Stimulated activated CD8-positive, alpha-beta memory T cell treated with anti-CD3 and anti-CD28 coated beads, Interleukin-15, amount 100 ng/mL, for 1 hour (primary cell): Measurements from ENCODE around the gene ZMYM4.
"Not testable (repeated sequence)": the region's sequence is repeated elsewhere in the genome, so short reads cannot be mapped to it uniquely, and the experiment has no call there.

ENCODE experiments used
- DNase-seq: peaks from one replicate; pipeline ENCODE4 v3.0.0-alpha.2; 2020; ENCODE audit warnings: low read depth

Gene ZMYM4

DNA sequence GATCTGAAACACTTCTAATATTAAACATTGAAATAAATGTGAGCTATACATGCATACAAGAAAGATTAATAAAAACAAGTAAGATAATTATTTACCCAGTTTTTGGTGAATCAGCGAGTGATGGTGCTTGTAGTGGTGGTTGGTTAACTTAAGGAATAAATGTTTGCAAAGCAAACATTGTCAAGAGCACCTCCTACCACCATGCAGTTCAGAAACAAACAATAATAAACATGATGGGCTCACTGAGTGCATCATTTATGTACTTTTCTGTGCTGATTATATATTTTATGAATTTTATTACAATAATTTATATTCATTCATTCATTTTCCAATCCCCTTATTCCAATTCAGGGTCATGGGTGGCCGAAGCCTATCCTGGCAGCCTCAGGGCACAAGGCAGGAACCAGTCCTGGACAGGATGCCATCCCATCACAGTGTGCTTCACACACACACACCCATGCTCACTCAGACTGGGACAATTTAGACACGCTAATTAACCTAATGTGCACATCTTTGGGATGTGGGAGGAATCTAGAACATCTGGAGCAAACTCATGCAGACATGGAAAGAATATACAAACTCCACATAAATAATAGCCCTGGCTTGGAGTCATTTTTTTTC, 57.8 kb downstream of the ZMYM4 start:
- DNase-seq = no peak

DNA sequence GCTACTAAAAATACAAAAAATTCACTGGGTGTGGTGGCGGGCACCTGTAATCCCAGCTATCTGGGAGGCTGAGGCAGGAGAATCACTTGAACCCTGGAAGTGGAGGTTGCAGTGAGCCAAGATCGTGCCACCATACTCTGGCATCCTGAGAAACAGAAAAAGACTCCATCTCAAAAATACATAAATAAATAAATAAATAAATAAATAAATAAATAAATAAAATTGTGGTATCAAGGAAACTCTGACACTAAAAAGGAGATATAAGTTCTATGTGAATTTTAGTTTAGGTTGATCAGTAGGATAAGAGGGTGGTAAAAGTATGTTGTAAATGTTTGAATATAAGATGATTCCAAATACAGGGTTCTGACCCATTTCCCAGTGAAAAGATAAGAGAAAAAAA, 63.1 kb downstream of the ZMYM4 start:
- not testable (repeated sequence) for DNase-seq

DNA sequence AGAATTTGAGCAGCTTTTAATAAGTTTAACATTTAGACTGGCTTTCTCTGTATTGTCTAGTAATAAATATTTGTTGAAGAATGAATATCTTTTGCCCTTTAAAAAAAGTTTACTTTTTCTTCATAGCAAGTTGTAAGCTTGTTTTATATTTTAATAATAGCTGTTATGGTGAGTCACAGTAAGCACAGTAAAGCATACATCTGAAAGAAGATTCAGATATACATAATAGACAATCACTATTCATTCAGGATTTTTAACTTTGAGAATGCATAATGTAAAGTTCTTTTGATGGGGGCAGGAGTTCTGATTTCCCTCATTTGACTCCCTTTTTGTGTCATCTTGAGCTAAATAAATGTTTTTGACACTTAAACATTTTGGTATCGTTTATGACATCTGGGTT, 66.0 kb downstream of the ZMYM4 start:
- DNase-seq = no peak

DNA sequence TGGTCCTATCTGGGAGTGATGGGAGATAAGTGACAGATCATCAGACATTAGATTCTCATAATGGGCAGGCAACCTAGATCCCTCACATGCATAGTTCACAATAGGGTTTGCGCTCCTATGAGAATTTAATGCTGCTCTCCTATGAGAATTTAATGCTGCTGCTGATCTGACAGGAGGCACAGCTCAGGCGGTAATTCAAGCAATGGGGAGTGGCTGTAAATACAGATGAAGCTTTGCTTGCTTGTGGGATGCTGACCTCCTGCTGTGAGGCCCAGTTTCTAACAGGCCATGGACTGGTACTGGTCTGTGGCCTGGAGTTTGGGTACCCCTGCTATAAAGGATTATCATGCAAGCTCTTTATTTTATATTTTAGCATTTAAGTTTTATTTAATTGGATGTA, 72.0 kb downstream of the ZMYM4 start:
- DNase-seq = no peak

DNA sequence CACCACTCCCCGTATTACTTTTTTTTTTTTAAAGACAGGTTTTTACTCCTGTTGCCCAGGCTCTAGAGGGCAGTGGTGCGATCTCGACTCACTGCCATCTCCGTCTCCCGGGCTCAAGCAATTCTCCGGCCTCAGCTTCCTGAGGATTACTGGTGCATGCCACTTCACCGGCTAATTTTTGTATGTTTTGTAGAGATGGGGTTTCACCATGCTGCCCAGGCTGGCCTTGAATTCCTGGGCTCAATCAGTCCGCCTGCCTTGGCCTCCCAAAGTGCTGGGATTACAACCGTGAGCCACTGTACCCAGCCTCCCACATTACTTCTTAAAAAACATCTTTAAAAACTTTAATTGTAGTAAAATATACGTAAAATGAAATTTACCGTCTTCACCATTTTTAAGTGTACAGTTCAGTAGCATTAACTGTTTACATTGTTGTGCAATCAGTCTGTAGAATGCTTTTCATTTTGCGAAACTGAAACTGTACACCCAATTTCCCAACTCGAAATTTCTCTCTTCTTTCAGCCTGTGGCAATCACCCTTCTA, 77.0 kb downstream of the ZMYM4 start:
- DNase-seq = no peak

DNA sequence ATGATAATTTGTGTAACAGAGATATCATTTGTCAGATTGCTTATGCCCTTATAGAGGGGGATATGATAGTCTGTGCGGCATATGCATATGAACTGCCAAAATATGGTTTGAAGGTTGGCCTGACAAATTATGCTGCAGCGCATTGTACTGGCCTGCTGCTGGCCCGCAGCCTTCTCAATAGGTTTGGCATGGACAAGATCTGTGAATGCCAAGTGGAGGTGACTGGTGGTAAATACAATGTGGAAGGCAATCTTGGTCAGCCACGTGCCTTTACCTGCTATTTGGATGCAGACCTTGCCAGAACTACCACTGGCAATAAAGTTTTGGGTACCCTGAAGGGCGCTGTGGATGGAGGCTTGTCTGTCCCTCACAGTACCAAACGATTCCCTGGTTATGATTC, 82.4 kb downstream of the ZMYM4 start:
- no peak for DNase-seq

DNA sequence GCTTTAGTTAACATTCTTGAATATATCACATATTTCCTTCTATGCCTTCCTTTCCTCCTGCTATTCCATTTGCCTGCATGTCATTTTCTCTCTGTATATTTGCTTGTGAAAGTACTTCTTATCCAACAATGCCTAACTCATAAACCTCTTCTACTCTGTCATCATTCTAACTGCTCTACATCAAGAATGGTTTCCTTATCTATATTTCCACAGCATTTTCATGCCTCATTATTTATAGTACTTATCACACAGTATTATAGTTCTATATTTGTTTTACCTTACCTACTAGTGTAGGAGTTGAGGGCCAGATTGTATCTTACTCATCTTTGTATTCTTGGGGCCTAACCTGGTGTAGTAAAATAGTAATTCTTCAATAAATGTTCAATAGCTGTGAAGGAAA, 91.5 kb downstream of the ZMYM4 start:
- no peak for DNase-seq

DNA sequence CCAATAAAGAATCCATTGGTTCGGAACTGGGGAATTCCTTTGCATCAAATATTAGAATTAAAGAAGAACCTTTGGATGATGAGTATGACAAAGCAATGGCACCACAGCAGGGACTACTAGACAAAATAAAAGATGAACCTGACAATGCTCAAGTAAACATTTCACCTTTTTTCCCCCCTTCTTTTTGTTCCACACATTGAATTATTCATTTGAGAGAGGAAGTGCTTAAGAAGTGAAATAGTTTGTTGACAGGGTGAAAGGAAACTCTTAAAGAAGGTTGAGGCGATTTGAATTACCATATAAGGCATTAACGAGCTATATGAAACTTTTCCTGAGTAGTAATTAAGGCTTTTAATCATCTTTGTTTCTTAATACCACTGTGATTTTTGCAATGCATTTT, 93.1 kb downstream of the ZMYM4 start:
- DNase-seq = no peak

DNA sequence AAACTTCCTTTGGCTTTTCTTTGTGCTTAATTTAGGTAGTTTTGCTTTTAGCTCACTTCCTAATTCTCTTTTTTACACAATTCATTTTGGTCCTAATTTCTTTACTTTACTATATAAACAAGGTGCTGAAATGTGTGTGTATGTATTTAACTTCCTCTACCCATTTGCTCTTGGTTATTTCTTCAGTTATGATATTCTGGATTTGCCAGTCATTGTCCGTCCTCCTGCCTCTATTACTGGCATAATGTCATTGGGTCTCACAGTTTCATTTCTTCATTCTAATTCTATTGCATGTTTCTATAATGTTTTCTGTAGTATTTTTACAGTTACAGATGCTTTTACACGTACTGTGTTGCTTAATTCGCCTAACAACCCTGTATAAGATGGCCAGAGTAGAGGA, 96.2 kb downstream of the ZMYM4 start:
- DNase-seq = no peak

DNA sequence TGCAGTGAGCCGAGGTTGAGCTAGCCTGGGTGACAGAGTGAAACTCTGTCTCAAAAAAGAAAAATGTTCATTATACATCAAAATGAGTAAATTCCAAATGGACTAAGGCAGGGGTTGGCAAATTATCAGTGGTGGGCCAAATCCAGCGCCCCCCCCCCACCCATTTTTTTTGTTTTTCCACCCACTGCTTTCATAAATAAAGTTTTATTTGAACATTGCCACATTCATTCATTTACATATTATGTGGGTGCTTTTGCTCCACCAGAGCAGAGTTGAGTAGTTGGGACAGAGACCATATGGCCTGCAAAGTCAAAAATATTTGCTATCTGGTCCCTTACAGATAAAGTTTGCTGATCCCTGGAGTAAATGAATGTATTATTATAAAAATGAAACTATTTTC, 99.4 kb downstream of the ZMYM4 start:
- no peak for DNase-seq

DNA sequence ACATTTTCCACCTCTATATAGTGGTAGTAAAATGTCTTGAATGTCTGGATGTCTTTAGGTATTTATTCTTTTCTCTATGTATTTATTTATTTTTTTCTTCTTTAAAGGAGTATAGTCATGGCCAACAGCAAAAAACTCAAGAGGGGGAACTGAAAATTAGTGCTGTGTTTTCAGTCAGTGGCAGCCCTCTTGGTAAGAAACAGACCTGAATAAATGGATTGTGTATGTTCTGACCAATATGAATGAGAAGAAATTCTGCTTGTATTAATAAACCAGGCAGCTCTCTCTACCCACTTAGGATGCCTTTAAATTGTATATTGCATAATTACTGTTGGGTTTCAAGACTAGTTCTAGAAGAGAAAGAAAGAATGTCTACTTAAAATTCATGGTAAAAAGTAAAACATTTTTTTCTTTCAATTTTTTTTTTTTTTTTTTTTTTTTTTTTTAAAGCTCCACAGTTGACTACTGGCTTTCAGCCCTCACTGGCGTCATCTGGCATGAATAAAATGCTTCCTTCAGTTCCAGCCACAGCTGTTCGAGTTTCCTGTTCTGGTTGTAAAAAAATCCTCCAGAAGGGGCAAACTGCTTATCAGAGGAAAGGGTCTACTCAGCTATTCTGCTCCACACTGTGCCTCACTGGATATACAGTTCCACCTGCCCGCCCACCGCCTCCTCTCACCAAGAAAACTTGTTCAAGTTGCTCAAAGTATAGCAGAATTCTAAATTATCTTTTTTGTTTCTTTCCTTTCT, 101.6 kb downstream of the ZMYM4 start:
- DNase-seq = no peak

DNA sequence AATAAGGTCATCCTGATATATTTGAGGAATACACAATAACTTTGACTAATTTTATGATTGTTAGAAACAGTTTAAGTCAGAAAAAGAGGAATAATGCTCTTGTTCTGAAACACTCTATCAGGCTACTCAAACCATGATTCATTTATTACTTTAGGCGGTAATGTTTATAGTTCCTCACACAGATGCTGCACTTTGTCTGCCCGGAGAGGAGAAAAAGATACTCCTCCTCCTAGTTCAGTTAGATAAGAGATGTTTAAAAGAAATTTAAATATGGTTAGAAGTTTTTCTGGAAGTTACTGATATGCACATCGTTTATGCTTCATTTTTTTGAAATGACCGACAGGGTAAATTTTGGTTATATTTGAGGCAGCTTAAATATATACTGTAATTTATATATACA, 103.0 kb downstream of the ZMYM4 start:
- DNase-seq = no peak

DNA sequence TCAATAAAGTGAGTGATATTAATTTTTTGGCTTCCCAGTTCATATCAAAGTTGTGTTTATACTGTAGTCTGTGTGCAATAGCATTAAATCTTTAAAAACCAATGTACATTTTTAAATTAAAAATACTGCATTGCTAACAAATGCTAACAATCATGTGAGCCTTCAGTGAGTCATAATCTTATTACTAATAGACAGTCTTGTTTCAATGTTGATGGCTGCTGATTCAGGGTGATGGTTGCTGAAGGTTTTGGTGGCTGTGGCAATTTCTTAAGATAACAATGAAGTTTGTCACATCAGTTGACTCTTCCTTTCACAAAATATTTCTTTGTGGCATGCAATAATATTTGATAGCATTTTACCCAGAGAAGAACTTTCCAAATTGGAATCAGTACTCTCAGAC, 109.0 kb downstream of the ZMYM4 start:
- no peak for DNase-seq

DNA sequence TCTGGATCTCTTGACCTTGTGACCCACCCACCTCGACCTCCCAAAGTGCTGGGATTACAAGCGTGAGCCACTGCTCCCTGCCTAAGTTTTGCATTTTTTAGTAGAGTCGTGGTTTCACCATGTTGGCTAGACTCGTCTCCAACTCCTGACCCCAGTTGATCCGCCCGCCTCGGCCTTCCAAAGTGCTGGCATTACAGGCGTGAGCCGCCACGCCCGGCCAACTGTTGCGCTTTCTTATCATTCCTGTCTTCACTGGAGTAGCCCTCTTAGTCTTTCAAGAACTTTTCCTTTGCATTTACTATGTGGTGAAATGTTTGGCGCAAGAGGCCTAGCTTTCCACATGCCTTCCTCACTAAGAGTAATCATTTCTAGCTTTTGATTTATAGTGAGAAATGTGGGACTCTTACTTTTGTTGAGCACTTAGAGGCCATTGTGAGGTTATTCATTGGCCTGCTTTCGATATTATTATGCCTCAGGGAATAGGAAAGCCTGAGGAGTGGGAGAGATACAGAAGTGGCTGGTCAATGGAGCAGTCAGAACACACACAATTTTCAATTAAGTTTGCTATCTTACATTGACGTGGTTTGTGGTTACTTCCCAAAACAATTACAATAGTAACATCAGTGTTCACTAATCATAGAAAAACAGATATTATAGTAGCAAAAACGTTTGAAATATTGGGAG, 111.0 kb downstream of the ZMYM4 start:
- no peak for DNase-seq

DNA sequence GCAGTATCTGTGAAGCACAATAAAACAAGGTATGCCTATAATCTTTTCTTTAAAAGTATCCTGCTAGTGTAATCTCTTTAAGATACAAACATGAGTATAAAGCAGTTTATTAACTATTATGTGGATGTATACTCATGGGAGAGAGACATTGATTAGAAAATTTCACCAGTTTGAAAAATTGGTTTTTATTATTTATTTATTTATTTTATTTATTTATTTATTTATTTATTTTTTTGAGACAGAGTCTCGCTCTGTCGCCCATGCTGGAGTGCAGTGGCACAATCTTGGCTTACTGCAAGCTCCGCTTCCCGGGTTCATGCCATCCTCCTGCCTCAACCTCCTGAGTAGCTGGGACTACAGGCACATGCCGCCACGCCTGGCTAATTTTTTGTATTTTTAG, 111.6 kb downstream of the ZMYM4 start:
- not testable (repeated sequence) for DNase-seq

DNA sequence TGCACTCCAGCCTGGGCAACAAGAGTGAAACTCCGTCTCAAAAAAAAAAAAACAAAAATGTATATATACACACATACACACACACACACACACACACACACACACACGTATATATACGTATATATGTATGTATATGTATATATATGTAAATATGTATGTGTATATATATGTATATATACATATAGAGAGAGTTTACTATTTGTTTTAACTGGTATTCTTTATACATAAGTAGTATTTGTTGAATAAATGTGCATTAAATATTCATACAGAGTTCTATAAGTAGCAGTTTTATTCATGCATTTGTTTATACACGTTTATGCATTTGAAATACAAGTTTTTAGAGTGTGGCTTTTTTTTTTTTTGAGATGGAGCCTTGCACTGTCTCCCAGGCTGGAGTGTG, 113.6 kb downstream of the ZMYM4 start:
- DNase-seq = no peak

DNA sequence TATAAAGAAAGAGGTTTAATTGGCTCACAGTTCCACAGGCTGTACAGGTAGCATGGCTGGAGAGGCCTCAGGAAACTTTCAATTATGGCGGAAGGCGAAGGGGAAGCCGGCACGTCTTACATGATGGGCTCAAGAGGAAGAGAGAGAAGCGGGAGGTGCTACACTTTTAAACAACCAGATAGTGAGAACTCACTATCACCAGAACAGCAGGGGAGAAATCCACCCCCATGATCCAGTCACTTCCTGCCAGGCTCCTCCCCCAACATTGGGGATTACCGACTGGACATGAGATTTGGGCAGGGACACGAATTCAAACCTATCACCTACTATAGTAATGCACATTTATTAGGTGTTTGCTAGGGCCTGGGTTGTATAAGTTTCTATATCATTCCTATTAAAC, 117.8 kb downstream of the ZMYM4 start:
- DNase-seq = no peak

DNA sequence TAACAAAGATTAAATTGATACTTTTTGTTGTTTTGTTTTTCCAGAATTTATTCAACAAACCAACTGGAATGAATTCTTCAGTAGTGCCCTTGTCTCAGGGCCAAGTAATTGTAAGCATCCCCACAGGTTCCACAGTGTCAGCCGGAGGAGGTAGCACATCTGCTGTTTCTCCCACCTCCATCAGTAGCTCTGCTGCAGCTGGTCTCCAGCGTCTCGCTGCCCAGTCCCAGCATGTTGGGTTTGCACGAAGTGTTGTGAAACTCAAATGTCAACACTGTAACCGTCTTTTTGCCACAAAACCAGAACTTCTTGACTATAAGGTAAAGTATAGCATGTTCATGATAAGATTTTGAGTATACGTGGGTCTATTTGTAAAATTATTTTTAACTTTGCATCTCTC, 118.5 kb downstream of the ZMYM4 start:
- no peak for DNase-seq

DNA sequence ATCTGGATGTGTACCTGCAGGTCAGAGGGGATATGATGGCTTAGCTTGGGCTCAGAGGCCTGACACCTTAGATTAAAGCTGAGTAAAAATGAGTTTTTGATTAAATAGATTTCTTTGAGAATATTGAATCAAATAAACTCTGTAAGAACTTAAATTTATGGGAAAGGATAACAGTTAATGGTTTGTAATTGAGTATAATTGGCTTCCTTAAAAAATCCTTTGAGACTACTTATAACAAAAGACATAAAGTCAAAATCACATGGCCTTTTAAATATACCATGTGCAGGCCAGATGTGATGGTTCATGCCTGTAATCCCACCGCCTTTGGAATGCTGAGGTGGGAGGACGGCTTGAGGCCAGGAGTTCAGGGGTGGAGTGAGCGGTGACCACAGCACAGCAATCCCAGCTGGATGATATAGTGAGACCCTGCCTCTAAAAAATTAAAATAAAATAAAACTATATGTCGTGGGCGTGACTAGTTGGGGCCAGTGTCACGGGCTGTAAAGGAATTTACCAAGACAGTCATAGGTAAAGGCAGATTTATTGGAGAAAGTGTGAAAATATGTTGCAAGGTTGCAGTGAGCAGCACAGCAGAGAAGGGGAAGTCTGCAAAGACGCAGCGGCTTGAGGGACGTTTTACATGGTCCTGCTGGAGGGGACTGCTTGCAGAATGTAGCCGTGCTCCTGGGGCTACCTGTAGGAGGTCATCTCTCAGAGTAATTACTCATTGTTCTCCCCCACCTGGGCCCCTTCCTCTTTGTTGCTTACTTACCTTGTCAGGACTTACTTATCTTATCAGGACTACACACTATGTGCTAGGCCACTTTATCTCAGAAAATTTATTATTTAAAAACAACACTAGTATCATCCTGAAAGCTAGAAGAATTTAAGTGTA, 122.3 kb downstream of the ZMYM4 start:
- no peak for DNase-seq

DNA sequence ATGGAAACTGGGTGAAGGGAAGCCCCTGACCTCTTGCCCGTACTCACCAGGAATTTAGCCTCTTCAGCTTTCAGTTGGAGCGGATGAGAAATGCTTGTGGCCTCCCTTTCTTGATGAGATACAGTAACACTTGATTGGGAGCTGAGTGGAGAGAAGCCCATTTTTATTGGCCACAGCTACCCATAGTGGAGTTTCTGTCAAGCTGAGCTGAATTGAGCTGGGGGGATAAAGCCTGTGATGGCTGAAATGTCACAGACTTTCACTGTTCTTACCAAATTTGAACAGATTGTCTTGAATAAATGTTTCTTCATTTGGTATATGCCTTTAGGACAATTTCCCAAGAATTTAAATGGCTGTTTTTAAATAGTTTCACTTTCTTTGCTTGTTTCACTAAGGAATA, 125.9 kb downstream of the ZMYM4 start:
- no peak for DNase-seq

DNA sequence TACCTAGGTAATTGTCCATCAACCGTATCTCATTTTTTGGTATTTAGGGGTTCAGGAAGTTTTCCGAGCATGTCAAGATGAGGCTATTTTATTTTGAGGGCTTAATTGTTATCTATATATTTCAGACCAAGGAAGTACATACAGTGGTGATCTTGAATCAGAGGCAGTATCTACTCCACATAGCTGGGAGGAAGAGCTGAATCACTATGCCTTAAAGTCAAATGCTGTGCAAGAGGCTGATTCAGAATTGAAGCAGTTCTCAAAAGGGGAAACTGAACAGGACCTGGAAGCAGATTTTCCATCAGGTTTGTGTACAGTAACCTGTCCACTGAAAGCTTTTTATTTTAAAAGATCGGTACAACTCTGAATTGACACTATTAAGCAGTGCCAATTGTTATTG, 130.2 kb downstream of the ZMYM4 start:
- no peak for DNase-seq

DNA sequence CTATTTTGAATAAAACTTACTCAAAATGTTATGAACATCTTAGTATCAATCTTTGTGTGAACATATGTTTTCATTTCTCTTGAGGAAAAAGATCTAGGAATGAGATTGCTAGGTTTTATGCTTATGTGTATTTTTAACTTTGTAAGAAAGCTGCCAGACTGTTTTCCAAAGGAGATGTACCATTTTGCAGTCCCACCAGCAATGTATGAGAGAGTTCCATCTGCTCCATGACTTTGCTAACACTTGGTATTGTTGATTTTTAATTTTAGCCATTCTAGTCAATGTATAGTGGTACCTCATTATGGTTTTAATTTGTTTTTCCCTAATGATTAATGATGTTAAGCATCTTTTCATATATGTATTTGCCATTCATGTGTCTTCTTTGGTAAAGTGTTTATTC, 132.5 kb downstream of the ZMYM4 start:
- DNase-seq = no peak
